LNCaP clone FGC (cell line): Measurements from ENCODE around the gene FGGY.
A peak's percentile ranks its signal among the peaks of the same experiment; 100 is the strongest.

Source experiments
- DNase-seq: peaks from one replicate; pipeline ENCODE4 v3.0.0-alpha.2; 2011; ENCODE audit warnings: low read depth
- H3K4me3 ChIP-seq: 2 replicates; pipeline ENCODE4 v1.5.1; 2011; ENCODE audit warnings: mild to moderate bottlenecking, low read depth, low read length, control low read depth
- CTCF ChIP-seq: IDR thresholded peaks from 2 replicates; pipeline ENCODE4 v1.5.1; 2012; ENCODE audit warnings: mild to moderate bottlenecking; ENCODE audit not compliant: control insufficient read depth, insufficient read depth; ENCODE audit errors: extremely low read depth

Gene FGGY

DNA sequence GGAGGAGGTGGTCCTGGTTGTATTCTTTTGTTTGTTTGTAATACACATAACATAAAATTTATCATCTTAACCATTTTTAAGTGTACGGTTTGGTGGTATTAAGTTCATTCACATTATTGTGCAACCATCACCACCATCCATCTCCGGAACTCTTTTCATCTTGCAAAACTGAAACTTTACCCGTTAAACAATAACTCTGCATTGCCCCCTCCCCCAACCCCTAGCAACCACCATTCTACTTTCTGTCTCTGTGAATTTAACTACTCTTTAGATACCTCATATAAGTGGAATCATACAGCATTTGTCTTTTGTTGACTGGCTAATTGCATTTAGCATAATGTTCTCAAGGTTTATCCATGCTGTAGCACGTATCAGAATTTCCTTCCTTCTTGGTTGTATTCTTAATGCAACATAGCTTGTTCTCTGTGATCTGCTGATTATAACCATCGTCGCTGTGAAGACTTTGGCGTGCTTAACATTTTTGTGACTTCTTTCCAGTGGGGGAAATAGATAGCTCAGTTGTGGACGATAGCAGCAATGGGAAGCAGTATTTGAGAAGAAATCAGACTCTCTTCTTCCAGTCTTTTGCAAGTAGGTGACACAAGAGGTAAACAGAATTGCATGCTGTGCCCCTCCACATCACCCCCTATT lies 400.4 kb downstream of the FGGY start:
- TF ChIP-seq CTCF, result no peak
- H3K4me3 ChIP-seq, result no peak overlapping the region
- no peak for DNase-seq

- DNase-seq, result no peak
- no peak overlapping the region for H3K4me3 ChIP-seq
- no peak for TF ChIP-seq CTCF
These were observed 401.5 kb downstream of the FGGY start for GRCh38 chr1:59698386-59698785.

- no peak overlapping the region; the same call in 1 of the 2 replicates for H3K4me3 ChIP-seq
- no peak for DNase-seq
- TF ChIP-seq CTCF, result peak; percentile 80
These were observed 402.4 kb downstream of the FGGY start for GRCh38 chr1:59699227-59699847.

DNA sequence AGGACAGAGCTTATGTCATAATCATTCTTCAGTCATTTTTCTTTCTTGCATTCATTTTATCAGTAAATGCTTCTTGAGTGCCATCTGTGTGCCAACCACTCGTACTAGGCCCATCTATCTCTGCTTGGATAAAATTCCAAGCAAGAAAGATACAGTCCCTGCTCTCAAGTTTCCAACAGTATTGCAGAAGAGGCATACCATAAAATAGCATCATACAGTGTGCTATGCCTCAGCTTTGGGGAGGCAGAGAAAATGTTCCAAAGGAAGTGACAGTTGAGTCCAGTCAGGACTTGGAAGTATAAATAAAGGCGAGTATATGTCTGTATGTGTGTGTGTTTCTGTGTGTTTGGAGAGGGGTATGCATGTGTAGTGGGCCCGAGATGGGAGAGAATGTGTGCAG lies 404.5 kb downstream of the FGGY start:
- TF ChIP-seq CTCF, result no peak
- DNase-seq, result no peak
- no peak overlapping the region for H3K4me3 ChIP-seq

DNA sequence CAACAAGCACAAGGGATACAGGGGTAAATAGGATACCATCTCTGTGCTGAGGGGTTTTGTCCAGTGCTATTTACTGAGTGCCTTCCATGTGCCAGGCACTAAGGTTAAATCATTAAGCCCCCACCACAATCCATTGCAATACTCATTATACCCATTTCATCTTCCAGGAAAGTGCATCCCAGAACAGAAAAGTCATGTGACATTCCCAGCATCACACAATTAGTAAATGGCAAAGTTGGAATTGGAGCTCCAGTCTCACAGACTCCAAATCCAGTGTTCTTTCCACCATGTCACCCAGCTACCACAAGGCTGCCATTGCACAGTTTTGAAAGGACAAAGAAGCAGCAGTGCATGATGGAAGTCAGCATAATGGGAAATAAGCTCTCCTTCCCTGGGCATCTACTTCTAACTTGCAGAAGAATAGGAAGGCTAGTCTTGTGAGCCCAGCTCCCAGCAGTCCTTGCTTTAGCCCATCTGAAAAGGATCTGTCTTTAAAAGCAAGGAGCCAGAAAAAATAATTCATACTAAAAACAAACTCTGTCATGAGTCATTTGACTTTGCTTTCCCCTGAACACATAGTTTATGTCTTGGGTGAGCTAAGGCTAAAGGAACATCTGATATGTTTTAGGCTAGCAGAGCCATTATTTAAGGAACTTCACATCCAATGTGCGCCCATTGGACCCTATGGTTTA lies 406.5 kb downstream of the FGGY start:
- TF ChIP-seq CTCF, result no peak
- DNase-seq, result no peak
- no peak overlapping the region for H3K4me3 ChIP-seq

GRCh38 chr1:59703918-59704378 lies 407.1 kb downstream of the FGGY start:
- no peak for DNase-seq
- no peak for TF ChIP-seq CTCF
- no peak overlapping the region for H3K4me3 ChIP-seq
